Subcutaneous abdominal adipose tissue (tissue), 5 donors: ENCODE data around the gene ABI3BP.

ENCODE experiments used
- H3K27ac ChIP-seq: one replicate; pipeline ENCODE4 v1.7.0; 2013; ENCODE audit warnings: low read depth, mild to moderate bottlenecking, inconsistent platforms, low read length, moderate library complexity
- H3K27me3 ChIP-seq, 5 donors: one replicate each; pipeline ENCODE4 v1.7.0; 2013; ENCODE audit warnings: low read length in 5 of 5, inconsistent platforms in 1 of 5; ENCODE audit not compliant: control insufficient read depth in 5 of 5, insufficient read depth in 4 of 5
- H3K36me3 ChIP-seq, 5 donors: one replicate each; pipeline ENCODE4 v1.7.0; 2013; ENCODE audit warnings: low read length in 5 of 5; ENCODE audit not compliant: control insufficient read depth in 5 of 5, insufficient read depth in 5 of 5
- H3K4me1 ChIP-seq, 5 donors: one replicate each; pipeline ENCODE4 v1.7.0; 2013; ENCODE audit warnings: low read length in 5 of 5, mild to moderate bottlenecking in 3 of 5, moderate library complexity in 1 of 5; ENCODE audit not compliant: control insufficient read depth in 5 of 5, insufficient read depth in 5 of 5
- H3K4me3 ChIP-seq, 5 donors: one replicate each; pipeline ENCODE4 v1.7.0; 2013; ENCODE audit warnings: low read length in 5 of 5, low read depth in 1 of 5
- H3K9ac ChIP-seq, 5 donors: one replicate each; pipeline ENCODE4 v1.7.0; 2013; ENCODE audit warnings: low read length in 5 of 5, mild to moderate bottlenecking in 4 of 5, moderate library complexity in 3 of 5
- H3K9me3 ChIP-seq, 5 donors: one replicate each; pipeline ENCODE4 v1.7.0; 2013; ENCODE audit warnings: low read length in 5 of 5; ENCODE audit not compliant: control insufficient read depth in 5 of 5
- donor health status: healthy.
- donor health status: healthy.
- donor health status: healthy.
- donor health status: healthy.
- donor health status: healthy.

ABI3BP gene

GRCh38 chr3:100743535-100743934, 249.7 kb downstream of the ABI3BP start:
- Histone ChIP-seq H3K4me3 (no peak overlapping the region), H3K36me3 (peaks cover 52 to 79% (median 72%) of the 10 kb centered on the region in 5 donors), H3K9ac (no peak overlapping the region), H3K4me1 (no peaks in the 10 kb centered on the region), H3K27ac (no peak overlapping the region), H3K27me3 (no peaks in the 10 kb centered on the region), H3K9me3 (no peaks in the 10 kb centered on the region)

- Histone ChIP-seq H3K9me3 (no peaks in the 10 kb centered on the region), H3K27me3 (no peaks in the 10 kb centered on the region), H3K4me3 (no peak overlapping the region), H3K9ac (no peak overlapping the region), H3K27ac (no peak overlapping the region), H3K36me3 (peaks cover 53 to 78% (median 68%) of the 10 kb centered on the region in 5 donors), H3K4me1 (no peaks in the 10 kb centered on the region)
Observed at GRCh38 chr3:100740207-100740606, 253.0 kb downstream of the ABI3BP start.

GRCh38 chr3:100737334-100737733, 255.9 kb downstream of the ABI3BP start:
- no peak overlapping the region for H3K27ac ChIP-seq
- peaks cover 0 to 6% (median 0%) of the 10 kb centered on the region in 5 donors for H3K4me1 ChIP-seq
- H3K36me3 ChIP-seq = peaks cover 59 to 82% (median 59%) of the 10 kb centered on the region in 5 donors
- H3K9ac ChIP-seq = no peak overlapping the region
- H3K4me3 ChIP-seq = no peak overlapping the region
- H3K9me3 ChIP-seq = no peaks in the 10 kb centered on the region
- no peaks in the 10 kb centered on the region for H3K27me3 ChIP-seq

- Histone ChIP-seq H3K36me3 (peaks cover 40 to 57% (median 49%) of the 10 kb centered on the region in 5 donors), H3K27ac (no peak overlapping the region), H3K9me3 (no peaks in the 10 kb centered on the region), H3K4me1 (peaks cover 0 to 6% (median 0%) of the 10 kb centered on the region in 5 donors), H3K9ac (no peak overlapping the region), H3K4me3 (no peak overlapping the region), H3K27me3 (no peaks in the 10 kb centered on the region)
Observed at GRCh38 chr3:100732435-100732834, 260.8 kb downstream of the ABI3BP start.

GRCh38 chr3:100730524-100730923, 262.7 kb downstream of the ABI3BP start:
- no peak overlapping the region for H3K27ac ChIP-seq
- H3K36me3 ChIP-seq = peaks cover 39 to 56% (median 41%) of the 10 kb centered on the region in 5 donors
- no peak overlapping the region for H3K9ac ChIP-seq
- no peaks in the 10 kb centered on the region for H3K9me3 ChIP-seq
- no peak overlapping the region for H3K4me3 ChIP-seq
- peaks cover 0 to 10% (median 0%) of the 10 kb centered on the region in 5 donors for H3K4me1 ChIP-seq
- H3K27me3 ChIP-seq = no peaks in the 10 kb centered on the region

GRCh38 chr3:100726706-100727105, 266.5 kb downstream of the ABI3BP start:
- Histone ChIP-seq H3K4me3 (no peak overlapping the region), H3K4me1 (peaks cover 0 to 4% (median 0%) of the 10 kb centered on the region in 5 donors), H3K27ac (no peak overlapping the region), H3K27me3 (no peaks in the 10 kb centered on the region), H3K9ac (peak overlapping the region in 1 of 5 donors; percentile 22), H3K9me3 (no peaks in the 10 kb centered on the region), H3K36me3 (peaks cover 26 to 50% (median 32%) of the 10 kb centered on the region in 5 donors)

- Histone ChIP-seq H3K27me3 (no peaks in the 10 kb centered on the region), H3K36me3 (peaks cover 25 to 51% (median 35%) of the 10 kb centered on the region in 5 donors), H3K9ac (no peak overlapping the region), H3K4me3 (no peak overlapping the region), H3K4me1 (peaks cover 0 to 4% (median 0%) of the 10 kb centered on the region in 5 donors), H3K9me3 (no peaks in the 10 kb centered on the region), H3K27ac (no peak overlapping the region)
Observed at GRCh38 chr3:100725935-100726513, 267.2 kb downstream of the ABI3BP start.

GRCh38 chr3:100720426-100720825, 272.8 kb downstream of the ABI3BP start:
- Histone ChIP-seq H3K9ac (no peak overlapping the region), H3K4me3 (no peak overlapping the region), H3K36me3 (peaks cover 6 to 30% (median 26%) of the 10 kb centered on the region in 5 donors), H3K27ac (no peak overlapping the region), H3K9me3 (no peaks in the 10 kb centered on the region), H3K27me3 (no peaks in the 10 kb centered on the region), H3K4me1 (peaks cover 0 to 8% (median 0%) of the 10 kb centered on the region in 5 donors)

GRCh38 chr3:100719136-100719535, 274.1 kb downstream of the ABI3BP start:
- H3K9ac ChIP-seq = no peak overlapping the region
- H3K27me3 ChIP-seq = no peaks in the 10 kb centered on the region
- H3K9me3 ChIP-seq = no peaks in the 10 kb centered on the region
- H3K27ac ChIP-seq = no peak overlapping the region
- peaks cover 13 to 34% (median 32%) of the 10 kb centered on the region in 5 donors for H3K36me3 ChIP-seq
- no peak overlapping the region for H3K4me3 ChIP-seq
- H3K4me1 ChIP-seq = peaks cover 0 to 8% (median 0%) of the 10 kb centered on the region in 5 donors

GRCh38 chr3:100717637-100718487, 275.4 kb downstream of the ABI3BP start:
- Histone ChIP-seq H3K27me3 (no peaks in the 10 kb centered on the region), H3K36me3 (peaks cover 19 to 38% (median 26%) of the 10 kb centered on the region in 5 donors), H3K4me1 (peaks cover 0 to 8% (median 0%) of the 10 kb centered on the region in 5 donors), H3K4me3 (no peak overlapping the region), H3K27ac (no peak overlapping the region), H3K9me3 (no peaks in the 10 kb centered on the region), H3K9ac (no peak overlapping the region)
